ENCODE results near the gene PPP2R3B.

DNA sequence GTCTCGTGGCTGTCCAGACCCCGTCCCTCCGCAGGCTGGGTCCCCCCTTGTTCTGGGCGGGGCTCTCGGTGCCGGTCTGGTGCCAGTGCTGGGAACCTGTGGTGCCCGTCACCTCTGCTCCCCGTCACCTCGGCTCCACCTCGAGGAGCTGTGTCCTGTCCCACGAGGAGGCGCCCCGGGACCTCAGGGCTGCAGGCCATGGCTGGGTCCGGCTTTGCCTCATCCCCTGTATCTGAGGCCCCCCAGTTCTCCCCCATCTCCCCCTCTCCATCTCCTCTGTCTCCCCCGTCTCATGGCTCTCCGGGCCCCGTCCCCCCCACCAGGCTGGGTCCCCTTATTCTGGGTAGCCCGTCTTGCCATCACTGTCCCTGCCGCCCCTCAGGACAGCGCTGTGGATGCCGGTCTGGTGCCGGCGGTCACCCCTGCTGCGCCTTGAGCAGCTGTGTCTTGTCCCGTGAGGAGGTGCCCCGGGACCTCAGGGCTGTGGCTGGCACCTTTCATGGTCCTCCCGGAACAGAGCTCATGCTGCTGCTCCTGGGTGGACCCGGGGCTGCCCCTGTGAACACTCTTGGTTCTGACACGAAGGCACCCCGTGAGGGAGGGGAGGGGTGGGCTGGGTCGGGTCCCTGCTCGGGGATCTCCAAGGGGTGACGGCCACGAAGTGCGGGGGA lies 54.7 kb downstream of the PPP2R3B start:
- TF ChIP-seq CTCF (IDR thresholded peaks at IDR 0.05) (no peak), POLR2A (IDR thresholded peaks at IDR 0.05) (no peak)
